HepG2 (cell line): Measurements from ENCODE around the gene IL17RC. TPM values are rescaled to one million over a fixed set of nuclear protein-coding genes. Genes with fewer than 3 reads are reported as not detected.

Experiments used
- CREB1 ChIP-seq, 2 experiments: fragments of 450-650 bp in 1 of 2; IDR thresholded peaks; 2 replicates each; pipeline ENCODE4 v1.6.1; 2016 to 2017; ENCODE audit warnings: control low read depth in 1 of 2, mild to moderate bottlenecking in 1 of 2, missing compliant biosample characterization in 1 of 2, missing genetic modification characterization in 1 of 2
- CSRNP1 ChIP-seq: sonication (generic); formaldehyde crosslinking; IDR thresholded peaks from 2 replicates; pipeline ENCODE4 v1.8.1; 2023; ENCODE audit warnings: mild to moderate bottlenecking, missing genetic modification reagents
- FOXP4 ChIP-seq: sonication (generic); formaldehyde crosslinking; IDR thresholded peaks from 2 replicates; pipeline ENCODE4 v1.4.0; 2020; ENCODE audit warnings: missing genetic modification reagents
- HOXA3 ChIP-seq: sonication (generic); formaldehyde crosslinking; IDR thresholded peaks from 2 replicates; pipeline ENCODE4 v1.5.0; 2020; ENCODE audit warnings: missing genetic modification reagents
- IKZF5 ChIP-seq: IDR thresholded peaks from 2 replicates; pipeline ENCODE4 v1.6.1; 2018; ENCODE audit warnings: missing genetic modification reagents, mild to moderate bottlenecking, missing compliant biosample characterization
- JUND ChIP-seq: sonication (generic); formaldehyde crosslinking; IDR thresholded peaks from 2 replicates; pipeline ENCODE4 v1.8.0; 2022; ENCODE audit warnings: mild to moderate bottlenecking, missing genetic modification reagents
- KAT8 ChIP-seq: IDR thresholded peaks from 2 replicates; pipeline ENCODE4 v1.6.1; 2016; ENCODE audit warnings: missing genetic modification reagents, missing compliant biosample characterization
- KDM4B ChIP-seq: sonication (generic); formaldehyde crosslinking; IDR thresholded peaks from 2 replicates; pipeline ENCODE4 v1.4.0; 2020; ENCODE audit warnings: missing genetic modification reagents
- MAZ ChIP-seq, 2 experiments: sonication (generic) in 1 of 2; formaldehyde crosslinking in 1 of 2; IDR thresholded peaks; 2 replicates each; pipeline versions ENCODE4 v1.5.0 to v1.6.1; 2012 to 2020; ENCODE audit warnings: low read depth in 2 of 2, mild to moderate bottlenecking in 2 of 2, borderline replicate concordance in 1 of 2, improper control_type of control experiment in 1 of 2, low read length in 1 of 2, missing genetic modification reagents in 1 of 2, moderate library complexity in 1 of 2
- MIER3 ChIP-seq: IDR thresholded peaks from 2 replicates; pipeline ENCODE4 v1.6.1; 2016; ENCODE audit warnings: missing compliant biosample characterization, borderline replicate concordance
- PATZ1 ChIP-seq: sonication (generic); formaldehyde crosslinking; IDR thresholded peaks from 2 replicates; pipeline ENCODE4 v1.4.0; 2020; ENCODE audit warnings: missing genetic modification reagents
- PPARG ChIP-seq: conservative IDR thresholded peaks from 2 replicates; pipeline ENCODE4 v1.6.1; 2016; ENCODE audit warnings: missing biosample characterization, missing genetic modification reagents
- RORA ChIP-seq: sonication (generic); formaldehyde crosslinking; IDR thresholded peaks from 2 replicates; pipeline ENCODE4 v1.5.0; 2020; ENCODE audit warnings: mild to moderate bottlenecking, missing genetic modification reagents, moderate library complexity
- SMARCC2 ChIP-seq: fragments of 450-650 bp; IDR thresholded peaks from 2 replicates; pipeline ENCODE4 v1.6.1; 2017; ENCODE audit warnings: antibody characterized with exemption, mild to moderate bottlenecking
- SRY ChIP-seq: sonication (generic); formaldehyde crosslinking; IDR thresholded peaks from 2 replicates; pipeline ENCODE4 v1.8.0; 2022; ENCODE audit warnings: mild to moderate bottlenecking, missing genetic modification reagents
- STAG1 ChIP-seq: sonication (generic); formaldehyde crosslinking; IDR thresholded peaks from 2 replicates; pipeline ENCODE4 v1.4.0; 2020; ENCODE audit warnings: missing genetic modification reagents
- TEF ChIP-seq: sonication (generic); formaldehyde crosslinking; IDR thresholded peaks from 2 replicates; pipeline ENCODE4 v1.5.0; 2020; ENCODE audit warnings: missing genetic modification reagents
- ZNF18 ChIP-seq: sonication (generic); formaldehyde crosslinking; IDR thresholded peaks from 2 replicates; pipeline ENCODE4 v1.8.0; 2022; ENCODE audit warnings: mild to moderate bottlenecking, missing genetic modification reagents; ENCODE audit not compliant: insufficient replicate concordance
- ZNF350 ChIP-seq: sonication (generic); formaldehyde crosslinking; IDR thresholded peaks from 2 replicates; pipeline ENCODE4 v1.4.0; 2020; ENCODE audit warnings: mild to moderate bottlenecking, low read depth, missing genetic modification reagents, borderline replicate concordance
- ZNF431 ChIP-seq: sonication (generic); formaldehyde crosslinking; IDR thresholded peaks from 2 replicates; pipeline ENCODE4 v1.9.0; 2022; ENCODE audit warnings: missing genetic modification reagents, low read depth, mild to moderate bottlenecking, borderline replicate concordance
- polyA plus RNA-seq, 8 experiments: library from polyadenylated mRNA; depleted of rRNA in 3 of 8; stranded (reverse) in 7 of 8; unstranded in 1 of 8; fragments of >200 nt; fragmentation: Illumina TruSeq in 4 of 8; extraction: Trizol in 4 of 8; gene quantifications; 2 replicates each; pipeline versions ENCODE4 v1.2.1 to v1.2.3, GENCODE V29; 2011 to 2016; ENCODE audit warnings: low read depth in 4 of 8, missing spikeins in 1 of 8, mixed read lengths in 1 of 8; ENCODE audit not compliant: insufficient read depth in 1 of 8
- total RNA-seq, 5 experiments: library from RNA; depleted of rRNA; stranded (reverse); fragments of >200 nt; fragmentation: Illumina TruSeq; extraction: Trizol; gene quantifications; 2 replicates each; pipeline ENCODE4 v1.2.3, GENCODE V29; 2016; ENCODE audit warnings: low read depth in 1 of 5

Gene IL17RC
- total and polyA plus RNA-seq, 2 of the 13 experiments (the other 11 are each of a cell fraction or from before 2014, with no cell fraction given) = 20.7 to 24.0 TPM

- TF ChIP-seq RORA (CRISPR knock-in tag) (no peak), CSRNP1 (no peak), FOXP4 (peak; percentile 17; the same call in 1 of the 2 replicates), STAG1 (peak; percentile 24; the same call in 1 of the 2 replicates), KDM4B (no peak), ZNF431 (CRISPR knock-in tag) (0 out of 2 replicates have a peak, but pooled peaks have one; percentile 65), JUND (CRISPR knock-in tag) (peak; percentile 91), PPARG (peak; percentile 85), KAT8 (CRISPR knock-in tag) (0 out of 2 replicates have a peak, but pooled peaks have one; percentile 41), MAZ (IDR thresholded peaks at IDR 0.05; ENCODE audit: borderline replicate concordance, low read depth, low read length) (no peak; the same call in 1 of the 2 replicates), MAZ (CRISPR knock-in tag; IDR thresholded peaks at IDR 0.05; ENCODE audit: low read depth) (peak; percentile 54; the same call in 1 of the 2 replicates), TEF (CRISPR knock-in tag) (no peak), SRY (CRISPR knock-in tag) (0 out of 2 replicates have a peak, but pooled peaks have one; percentile 29), ZNF18 (peak; percentile 100), IKZF5 (CRISPR knock-in tag) (peak; percentile 66; the same call in 1 of the 2 replicates), CREB1 (IDR thresholded peaks at IDR 0.05) (no peak), CREB1 (CRISPR knock-in tag; IDR thresholded peaks at IDR 0.05) (no peak), ZNF350 (CRISPR knock-in tag) (no peak), PATZ1 (CRISPR knock-in tag) (0 out of 2 replicates have a peak, but pooled peaks have one; percentile 28), HOXA3 (CRISPR knock-in tag) (peak; percentile 61; the same call in 1 of the 2 replicates), MIER3 (CRISPR knock-in tag) (peak; percentile 66; the same call in 1 of the 2 replicates), SMARCC2 (0 out of 2 replicates have a peak, but pooled peaks have one; percentile 22)
Measured at GRCh38 chr3:9878700-9879099, 38.2 kb upstream of the IL17RC start (continued).
